Measurements from ENCODE around the gene ZSCAN25. TPM values are rescaled to one million over a fixed set of nuclear protein-coding genes. Genes with fewer than 3 reads are reported as not detected.
"Not testable (repeated sequence)": the region's sequence is repeated elsewhere in the genome, so short reads cannot be mapped to it uniquely, and the experiment has no call there.

The ZSCAN25 gene
- total RNA-seq, 1 donor from 2014 or later = 8.7 TPM

DNA sequence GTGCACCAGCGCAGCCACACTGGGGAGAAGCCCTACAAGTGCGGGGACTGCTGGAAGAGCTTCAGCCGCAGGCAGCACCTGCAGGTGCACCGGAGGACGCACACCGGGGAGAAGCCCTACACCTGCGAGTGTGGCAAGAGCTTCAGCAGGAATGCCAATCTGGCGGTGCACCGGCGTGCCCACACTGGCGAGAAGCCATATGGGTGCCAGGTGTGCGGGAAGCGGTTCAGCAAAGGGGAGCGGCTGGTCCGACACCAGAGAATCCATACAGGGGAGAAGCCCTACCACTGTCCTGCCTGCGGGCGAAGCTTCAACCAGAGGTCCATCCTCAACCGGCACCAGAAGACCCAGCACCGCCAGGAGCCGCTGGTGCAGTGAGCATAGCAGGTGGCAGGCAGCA, 12.9 kb downstream of the ZSCAN25 start:
- Mint-ChIP-seq H3K9me3 (no peaks in the 10 kb centered on the region), H3K4me1 (no peaks in the 10 kb centered on the region), H3K36me3 (peaks cover 33% of the 10 kb centered on the region), H3K27me3 (ENCODE audit: insufficient read depth, low read depth) (peaks cover 3% of the 10 kb centered on the region), H3K4me3 (no peak overlapping the region), H3K27ac (no peak overlapping the region)
- Histone ChIP-seq H3K79me2 (ENCODE audit: low read depth) (peaks cover 3% of the 10 kb centered on the region), H3K4me1 (no peaks in the 10 kb centered on the region), H3K36me3 (peaks cover 12% of the 10 kb centered on the region), H4K20me1 (ENCODE audit: low read depth) (peaks cover 24% of the 10 kb centered on the region), H2AFZ (replicated peaks) (no peak overlapping the region), H3K27ac (no peak overlapping the region), H3K4me3 (no peak overlapping the region), H3F3A (ENCODE audit: low read depth) (peaks cover 7% of the 10 kb centered on the region), H3K9me3 (ENCODE audit: low read depth) (no peaks in the 10 kb centered on the region), H3K4me2 (no peak overlapping the region), H3K27me3 (no peaks in the 10 kb centered on the region), H3K9ac (no peak overlapping the region)
- no peak for TF ChIP-seq EZH2 (IDR thresholded peaks at IDR 0.05)
- TF ChIP-seq, protein P1, sequence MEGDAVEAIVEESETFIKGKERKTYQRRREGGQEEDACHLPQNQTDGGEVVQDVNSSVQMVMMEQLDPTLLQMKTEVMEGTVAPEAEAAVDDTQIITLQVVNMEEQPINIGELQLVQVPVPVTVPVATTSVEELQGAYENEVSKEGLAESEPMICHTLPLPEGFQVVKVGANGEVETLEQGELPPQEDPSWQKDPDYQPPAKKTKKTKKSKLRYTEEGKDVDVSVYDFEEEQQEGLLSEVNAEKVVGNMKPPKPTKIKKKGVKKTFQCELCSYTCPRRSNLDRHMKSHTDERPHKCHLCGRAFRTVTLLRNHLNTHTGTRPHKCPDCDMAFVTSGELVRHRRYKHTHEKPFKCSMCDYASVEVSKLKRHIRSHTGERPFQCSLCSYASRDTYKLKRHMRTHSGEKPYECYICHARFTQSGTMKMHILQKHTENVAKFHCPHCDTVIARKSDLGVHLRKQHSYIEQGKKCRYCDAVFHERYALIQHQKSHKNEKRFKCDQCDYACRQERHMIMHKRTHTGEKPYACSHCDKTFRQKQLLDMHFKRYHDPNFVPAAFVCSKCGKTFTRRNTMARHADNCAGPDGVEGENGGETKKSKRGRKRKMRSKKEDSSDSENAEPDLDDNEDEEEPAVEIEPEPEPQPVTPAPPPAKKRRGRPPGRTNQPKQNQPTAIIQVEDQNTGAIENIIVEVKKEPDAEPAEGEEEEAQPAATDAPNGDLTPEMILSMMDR (IDR thresholded peaks at IDR 0.05) = no peak
- TF ChIP-seq EZH2phosphoT487 (IDR thresholded peaks at IDR 0.05) = no peak
- DNase-seq (ENCODE audit: low spot score) = no peak

DNA sequence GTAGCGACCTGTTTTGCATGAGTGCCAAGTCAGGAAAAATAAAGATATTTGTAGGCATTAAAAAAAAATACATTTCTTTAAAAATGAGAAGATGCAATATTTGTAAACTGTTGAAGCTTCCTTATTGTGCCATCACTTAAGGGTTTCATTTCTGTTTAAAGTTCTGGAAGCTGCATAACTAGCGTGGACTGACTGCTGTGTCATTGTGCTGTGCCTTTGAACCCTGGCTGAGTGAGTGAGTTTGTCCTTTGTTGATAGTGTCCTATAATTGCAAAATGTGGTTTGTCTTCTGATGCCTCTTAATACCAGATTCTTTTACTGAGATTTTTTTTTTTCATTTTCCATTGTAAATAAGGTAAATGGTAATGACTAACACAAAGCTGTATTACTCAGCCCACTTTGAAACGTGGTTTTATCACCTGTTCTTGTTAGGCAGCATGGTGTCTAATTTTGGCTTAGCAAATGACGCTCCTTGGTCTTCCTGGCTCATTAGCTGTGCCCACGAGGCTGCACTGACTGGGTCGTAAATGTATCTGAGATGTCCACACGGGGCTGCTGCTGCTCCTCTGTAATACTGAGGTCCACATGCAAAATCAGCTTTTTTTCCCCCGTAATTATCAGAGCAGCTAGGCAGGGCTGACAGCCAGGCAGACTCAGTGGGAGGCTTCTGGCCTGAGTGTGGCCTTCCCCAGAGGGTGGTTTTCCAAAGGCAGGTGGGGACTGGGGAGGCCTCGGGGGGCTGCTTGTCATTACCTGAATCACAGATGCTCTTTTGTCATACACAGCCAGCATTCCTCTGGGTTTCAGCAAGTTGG, 14.8 kb downstream of the ZSCAN25 start:
- peak; percentile 43 for DNase-seq (ENCODE audit: low spot score)
- Histone ChIP-seq H3K79me2 (ENCODE audit: low read depth) (peaks cover 3% of the 10 kb centered on the region), H3K9ac (peak overlapping the region; percentile 27), H3K36me3 (peaks cover 9% of the 10 kb centered on the region), H3K4me1 (no peaks in the 10 kb centered on the region), H3K27me3 (no peaks in the 10 kb centered on the region), H3K4me2 (no peak overlapping the region), H2AFZ (replicated peaks) (no peak overlapping the region), H3K4me3 (no peak overlapping the region), H3K9me3 (ENCODE audit: low read depth) (no peaks in the 10 kb centered on the region), H3K27ac (no peak overlapping the region), H4K20me1 (ENCODE audit: low read depth) (peaks cover 20% of the 10 kb centered on the region), H3F3A (ENCODE audit: low read depth) (peaks cover 7% of the 10 kb centered on the region)
- TF ChIP-seq EZH2phosphoT487 (IDR thresholded peaks at IDR 0.05) (no peak), EZH2 (IDR thresholded peaks at IDR 0.05) (no peak)
- TF ChIP-seq, protein P1 (IDR thresholded peaks at IDR 0.05) = peak; percentile 38
- peaks cover 21% of the 10 kb centered on the region for H3K36me3 Mint-ChIP-seq
- H3K9me3 Mint-ChIP-seq = no peaks in the 10 kb centered on the region
- H3K4me1 Mint-ChIP-seq = no peaks in the 10 kb centered on the region
- H3K27ac Mint-ChIP-seq = no peak overlapping the region
- H3K27me3 Mint-ChIP-seq (ENCODE audit: insufficient read depth, low read depth) = peaks cover 3% of the 10 kb centered on the region
- H3K4me3 Mint-ChIP-seq = no peak overlapping the region

DNA sequence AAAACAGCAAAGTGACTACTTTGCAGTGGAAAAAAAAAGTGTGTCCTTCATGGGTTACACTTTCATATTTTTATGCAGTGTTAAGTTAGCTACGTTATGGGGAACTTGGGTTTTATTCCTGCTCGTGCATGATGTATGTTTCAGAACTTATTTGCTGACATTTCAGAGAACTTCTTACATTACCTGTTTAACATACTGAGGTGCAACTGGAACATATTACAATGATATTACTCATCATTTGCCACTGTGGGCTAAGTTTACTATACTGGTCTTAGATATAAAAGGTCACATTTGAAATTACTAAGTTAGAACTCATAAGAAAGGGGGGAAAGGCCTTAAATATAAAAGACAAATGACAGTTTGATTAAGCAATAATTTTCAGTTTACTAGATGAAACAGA, 20.7 kb downstream of the ZSCAN25 start:
- not testable (repeated sequence) for H3K27me3 Mint-ChIP-seq (ENCODE audit: insufficient read depth, low read depth); H2AFZ ChIP-seq (replicated peaks); H3K27ac ChIP-seq; H3K36me3 ChIP-seq; H3K9ac ChIP-seq; H3K36me3 Mint-ChIP-seq; H4K20me1 ChIP-seq (ENCODE audit: low read depth); H3K79me2 ChIP-seq (ENCODE audit: low read depth); H3K9me3 Mint-ChIP-seq; H3K9me3 ChIP-seq (ENCODE audit: low read depth); H3F3A ChIP-seq (ENCODE audit: low read depth); DNase-seq (ENCODE audit: low spot score); H3K4me1 ChIP-seq; H3K4me3 ChIP-seq; H3K27ac Mint-ChIP-seq; H3K4me1 Mint-ChIP-seq; H3K4me2 ChIP-seq; H3K27me3 ChIP-seq; H3K4me3 Mint-ChIP-seq

DNA sequence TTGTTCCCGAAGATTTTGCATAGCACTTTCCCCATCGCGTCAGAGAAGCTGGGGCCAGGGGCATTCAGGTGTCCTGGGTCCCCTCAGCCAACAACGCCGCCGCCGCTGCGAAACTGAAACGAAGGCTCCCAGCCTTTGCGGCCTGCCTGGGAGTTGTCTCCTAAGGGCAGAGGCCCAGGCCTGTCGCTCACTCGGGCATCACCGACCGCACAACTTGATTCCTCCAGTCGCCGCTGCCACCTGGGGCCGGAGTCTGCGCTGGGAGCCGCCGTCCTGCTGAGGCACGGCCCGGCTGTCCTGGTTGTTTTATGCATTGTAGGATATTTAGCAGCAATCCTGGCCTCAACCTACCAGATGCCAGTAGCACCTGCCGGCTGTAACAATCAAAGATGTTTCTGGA, 22.0 kb downstream of the ZSCAN25 start:
- Mint-ChIP-seq H3K27me3 (ENCODE audit: insufficient read depth, low read depth) (no peaks in the 10 kb centered on the region), H3K4me1 (no peaks in the 10 kb centered on the region), H3K36me3 (peaks cover 2% of the 10 kb centered on the region), H3K4me3 (no peak overlapping the region), H3K27ac (no peak overlapping the region), H3K9me3 (no peaks in the 10 kb centered on the region)
- Histone ChIP-seq H2AFZ (replicated peaks) (no peak overlapping the region), H3K36me3 (no peaks in the 10 kb centered on the region), H3K4me2 (no peak overlapping the region), H3K27ac (no peak overlapping the region), H3K9me3 (ENCODE audit: low read depth) (no peaks in the 10 kb centered on the region), H3K79me2 (ENCODE audit: low read depth) (no peaks in the 10 kb centered on the region), H3K4me1 (no peaks in the 10 kb centered on the region), H3K9ac (no peak overlapping the region), H4K20me1 (ENCODE audit: low read depth) (no peaks in the 10 kb centered on the region), H3F3A (ENCODE audit: low read depth) (no peaks in the 10 kb centered on the region), H3K4me3 (no peak overlapping the region), H3K27me3 (no peaks in the 10 kb centered on the region)
- DNase-seq (ENCODE audit: low spot score) = no peak
- TF ChIP-seq EZH2 (IDR thresholded peaks at IDR 0.05) = no peak
- TF ChIP-seq, protein P1 (IDR thresholded peaks at IDR 0.05) = no peak
- no peak for TF ChIP-seq EZH2phosphoT487 (IDR thresholded peaks at IDR 0.05)
